ENCODE data around the gene LRRTM2. TPM values are rescaled to one million over a fixed set of nuclear protein-coding genes. Genes with fewer than 3 reads are reported as not detected.
"Not testable (repeated sequence)": the region's sequence is repeated elsewhere in the genome, so short reads cannot be mapped to it uniquely, and the experiment has no call there.

Gene LRRTM2, protein sequence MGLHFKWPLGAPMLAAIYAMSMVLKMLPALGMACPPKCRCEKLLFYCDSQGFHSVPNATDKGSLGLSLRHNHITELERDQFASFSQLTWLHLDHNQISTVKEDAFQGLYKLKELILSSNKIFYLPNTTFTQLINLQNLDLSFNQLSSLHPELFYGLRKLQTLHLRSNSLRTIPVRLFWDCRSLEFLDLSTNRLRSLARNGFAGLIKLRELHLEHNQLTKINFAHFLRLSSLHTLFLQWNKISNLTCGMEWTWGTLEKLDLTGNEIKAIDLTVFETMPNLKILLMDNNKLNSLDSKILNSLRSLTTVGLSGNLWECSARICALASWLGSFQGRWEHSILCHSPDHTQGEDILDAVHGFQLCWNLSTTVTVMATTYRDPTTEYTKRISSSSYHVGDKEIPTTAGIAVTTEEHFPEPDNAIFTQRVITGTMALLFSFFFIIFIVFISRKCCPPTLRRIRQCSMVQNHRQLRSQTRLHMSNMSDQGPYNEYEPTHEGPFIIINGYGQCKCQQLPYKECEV
- total RNA-seq, result under 1 TPM in 1 of 2 donors, not detected in 1; 0.08 TPM
- polyA plus RNA-seq, result under 1 TPM; 0.24 to 0.71 TPM

DNA sequence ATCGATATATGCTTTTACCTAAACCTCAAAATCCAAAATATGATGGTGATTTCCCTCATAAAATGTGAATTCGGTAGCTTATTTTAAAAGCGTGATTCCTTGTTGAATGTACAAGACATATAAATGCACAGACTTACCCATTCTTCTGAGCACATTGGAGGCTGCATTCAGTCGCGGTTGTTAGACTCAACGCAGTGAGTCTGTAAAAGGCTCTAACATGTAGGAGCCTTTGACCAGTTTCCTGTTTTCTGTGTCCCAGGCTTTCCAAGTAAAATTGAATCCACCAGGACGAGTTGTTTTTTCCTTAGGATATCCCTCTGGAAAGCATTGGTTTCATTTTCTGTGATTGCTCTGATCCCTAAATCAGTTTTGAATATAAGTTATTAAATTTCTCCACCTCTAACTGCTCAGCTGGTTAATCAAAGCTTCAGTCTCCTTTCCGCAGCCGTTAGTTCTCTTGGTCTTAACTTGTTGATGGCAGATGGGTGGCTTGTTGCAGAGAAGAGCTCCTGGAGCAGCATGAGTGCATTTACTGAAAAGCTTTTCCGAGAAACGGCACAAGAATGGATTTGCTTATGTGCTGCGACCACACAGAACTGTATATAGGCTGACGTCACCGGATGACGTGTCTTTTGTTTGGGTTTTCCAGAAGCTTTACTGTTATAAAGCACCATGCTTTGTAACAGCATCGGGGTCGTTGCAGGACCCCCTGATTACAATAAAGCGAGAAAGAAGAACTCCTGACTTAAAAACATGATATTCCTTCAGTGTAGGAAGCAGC, at the start of gene LRRTM2:
Gene LRRTM2, minus strand, starts transcription at position 565 of the 781 bp plus-strand sequence. Its CDS starts 424 bp downstream, at position 141.
- Histone ChIP-seq H3K9ac (ENCODE audit: low read depth in 1 of 2, low read length in 2 of 2) (no peak within 1 kb of the TSS), H3K9me3 (ENCODE audit: control insufficient read depth in 4 of 4, low read length in 3 of 4) (no peaks in the 10 kb centered on the region), H3K4me1 (ENCODE audit: control insufficient read depth in 4 of 4, insufficient read depth in 4 of 4, low read length in 3 of 4) (peaks cover 0 to 6% (median 1%) of the 10 kb centered on the region in 4 donors), H3K4me3 (ENCODE audit: low read depth in 1 of 3, low read length in 3 of 3) (no peak within 1 kb of the TSS), H3K27ac (ENCODE audit: low read depth in 1 of 2, low read length in 2 of 2) (no peak within 1 kb of the TSS), H3K27me3 (ENCODE audit: control insufficient read depth in 4 of 4, insufficient read depth in 4 of 4, low read length in 3 of 4) (no peaks in the 10 kb centered on the region), H3K36me3 (ENCODE audit: control insufficient read depth in 4 of 4, insufficient read depth in 3 of 4, low read depth in 1 of 4, low read length in 3 of 4) (peaks cover 0 to 2% (median 0%) of the 10 kb centered on the region in 4 donors)
- 88% methylated on average over 18 of the region's 18 CpGs for WGBS
- DNase-seq (ENCODE audit: low spot score), result no peak
- TF ChIP-seq TAF1 (conservative IDR thresholded peaks at IDR 0.05), result no peak
- TF ChIP-seq HNF4G (IDR thresholded peaks at IDR 0.05), result no peak

DNA sequence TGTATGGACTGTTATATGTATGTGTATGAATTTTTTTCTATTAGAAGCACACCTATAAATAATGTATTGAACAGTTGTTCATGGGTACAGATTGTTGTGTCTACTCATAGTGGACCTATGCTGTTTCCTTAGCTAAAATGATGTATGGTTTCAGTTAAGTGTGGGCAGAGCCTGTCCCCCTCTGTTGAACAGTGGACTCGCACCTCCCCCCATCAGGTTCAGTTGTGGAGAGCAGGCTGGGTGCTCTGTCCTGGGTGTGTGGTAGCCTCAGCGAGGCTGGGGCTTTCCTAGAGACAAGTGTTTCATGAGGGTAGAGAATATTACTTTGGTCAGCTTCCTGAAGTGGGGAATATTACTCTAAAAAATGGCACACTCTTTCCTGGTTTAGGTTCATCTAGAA, 47.4 kb upstream of the LRRTM2 start:
- Histone ChIP-seq H3K4me1 (ENCODE audit: control insufficient read depth in 4 of 4, insufficient read depth in 4 of 4, low read length in 3 of 4) (peaks cover 0 to 4% (median under 1%) of the 10 kb centered on the region in 4 donors), H3K27ac (ENCODE audit: low read depth in 1 of 2, low read length in 2 of 2) (no peak overlapping the region), H3K4me3 (ENCODE audit: low read depth in 1 of 3, low read length in 3 of 3) (no peak overlapping the region), H3K9me3 (ENCODE audit: control insufficient read depth in 4 of 4, low read length in 3 of 4) (no peaks in the 10 kb centered on the region), H3K27me3 (ENCODE audit: control insufficient read depth in 4 of 4, insufficient read depth in 4 of 4, low read length in 3 of 4) (no peaks in the 10 kb centered on the region), H3K36me3 (ENCODE audit: control insufficient read depth in 4 of 4, insufficient read depth in 3 of 4, low read depth in 1 of 4, low read length in 3 of 4) (peaks cover 10 to 33% (median 17%) of the 10 kb centered on the region in 4 donors), H3K9ac (ENCODE audit: low read depth in 1 of 2, low read length in 2 of 2) (no peak overlapping the region)
- no peak for DNase-seq (ENCODE audit: low spot score)
- WGBS, result 98% methylated on average over 2 of the region's 2 CpGs
- TF ChIP-seq FOXA2 (IDR thresholded peaks at IDR 0.05) (no peak), HNF4G (IDR thresholded peaks at IDR 0.05) (no peak), JUND (IDR thresholded peaks at IDR 0.05) (no peak)

DNA sequence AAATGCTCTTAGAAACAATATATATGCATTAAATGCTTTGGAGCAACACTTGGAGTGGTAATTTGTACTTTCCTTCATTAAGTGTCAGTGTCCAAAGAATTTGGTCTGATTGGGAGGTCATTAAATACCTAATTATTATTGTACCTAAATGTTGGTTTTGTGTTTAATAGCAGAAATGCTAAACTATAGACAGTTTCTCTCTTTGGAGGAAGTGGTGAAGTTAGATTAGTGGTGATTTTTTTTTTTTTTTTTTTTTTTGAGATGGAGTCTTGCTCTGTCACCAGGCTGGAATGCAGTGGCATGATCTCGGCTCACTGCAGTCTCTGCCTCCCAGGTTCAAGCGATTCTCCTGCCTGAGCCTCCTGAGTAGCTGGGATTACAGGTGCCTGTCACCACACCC, 46.2 kb upstream of the LRRTM2 start:
- not testable (repeated sequence) for H3K4me3 ChIP-seq (ENCODE audit: low read depth in 1 of 3, low read length in 3 of 3); DNase-seq (ENCODE audit: low spot score); H3K9me3 ChIP-seq (ENCODE audit: control insufficient read depth in 4 of 4, low read length in 3 of 4); H3K4me1 ChIP-seq (ENCODE audit: control insufficient read depth in 4 of 4, insufficient read depth in 4 of 4, low read length in 3 of 4); H3K9ac ChIP-seq (ENCODE audit: low read depth in 1 of 2, low read length in 2 of 2); H3K27ac ChIP-seq (ENCODE audit: low read depth in 1 of 2, low read length in 2 of 2); H3K27me3 ChIP-seq (ENCODE audit: control insufficient read depth in 4 of 4, insufficient read depth in 4 of 4, low read length in 3 of 4)
- peaks cover 8 to 27% (median 17%) of the 10 kb centered on the region in 4 donors for H3K36me3 ChIP-seq (ENCODE audit: control insufficient read depth in 4 of 4, insufficient read depth in 3 of 4, low read depth in 1 of 4, low read length in 3 of 4)
- WGBS, result 95% methylated on average over 2 of the region's 2 CpGs

DNA sequence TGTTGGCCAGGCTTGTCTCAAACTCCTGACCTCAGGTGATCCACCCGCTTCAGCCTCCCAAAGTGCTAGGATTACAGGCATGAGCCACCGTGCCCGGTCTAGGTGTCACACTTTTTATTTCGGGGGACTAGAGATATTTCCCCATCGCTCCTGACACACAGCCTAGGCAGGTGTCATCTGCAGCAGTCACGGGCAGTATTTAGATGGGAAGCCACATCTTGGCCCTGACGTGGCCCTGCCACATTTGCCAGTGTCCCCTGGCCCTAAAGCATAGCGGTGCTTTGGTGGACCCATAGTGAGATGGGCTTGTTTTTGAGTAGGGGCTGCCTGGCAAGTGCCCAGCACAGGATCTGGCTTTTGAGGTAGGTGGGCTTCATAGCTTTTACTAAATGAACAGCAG, 45.0 kb upstream of the LRRTM2 start:
- Histone ChIP-seq H3K4me3 (ENCODE audit: low read depth in 1 of 3, low read length in 3 of 3) (no peak overlapping the region), H3K9me3 (ENCODE audit: control insufficient read depth in 4 of 4, low read length in 3 of 4) (no peaks in the 10 kb centered on the region), H3K9ac (ENCODE audit: low read depth in 1 of 2, low read length in 2 of 2) (no peak overlapping the region), H3K27me3 (ENCODE audit: control insufficient read depth in 4 of 4, insufficient read depth in 4 of 4, low read length in 3 of 4) (no peaks in the 10 kb centered on the region), H3K36me3 (ENCODE audit: control insufficient read depth in 4 of 4, insufficient read depth in 3 of 4, low read depth in 1 of 4, low read length in 3 of 4) (peaks cover 3 to 15% (median 9%) of the 10 kb centered on the region in 4 donors), H3K27ac (ENCODE audit: low read depth in 1 of 2, low read length in 2 of 2) (no peak overlapping the region), H3K4me1 (ENCODE audit: control insufficient read depth in 4 of 4, insufficient read depth in 4 of 4, low read length in 3 of 4) (no peaks in the 10 kb centered on the region)
- TF ChIP-seq, protein P1, sequence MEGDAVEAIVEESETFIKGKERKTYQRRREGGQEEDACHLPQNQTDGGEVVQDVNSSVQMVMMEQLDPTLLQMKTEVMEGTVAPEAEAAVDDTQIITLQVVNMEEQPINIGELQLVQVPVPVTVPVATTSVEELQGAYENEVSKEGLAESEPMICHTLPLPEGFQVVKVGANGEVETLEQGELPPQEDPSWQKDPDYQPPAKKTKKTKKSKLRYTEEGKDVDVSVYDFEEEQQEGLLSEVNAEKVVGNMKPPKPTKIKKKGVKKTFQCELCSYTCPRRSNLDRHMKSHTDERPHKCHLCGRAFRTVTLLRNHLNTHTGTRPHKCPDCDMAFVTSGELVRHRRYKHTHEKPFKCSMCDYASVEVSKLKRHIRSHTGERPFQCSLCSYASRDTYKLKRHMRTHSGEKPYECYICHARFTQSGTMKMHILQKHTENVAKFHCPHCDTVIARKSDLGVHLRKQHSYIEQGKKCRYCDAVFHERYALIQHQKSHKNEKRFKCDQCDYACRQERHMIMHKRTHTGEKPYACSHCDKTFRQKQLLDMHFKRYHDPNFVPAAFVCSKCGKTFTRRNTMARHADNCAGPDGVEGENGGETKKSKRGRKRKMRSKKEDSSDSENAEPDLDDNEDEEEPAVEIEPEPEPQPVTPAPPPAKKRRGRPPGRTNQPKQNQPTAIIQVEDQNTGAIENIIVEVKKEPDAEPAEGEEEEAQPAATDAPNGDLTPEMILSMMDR (IDR thresholded peaks at IDR 0.05; ENCODE audit: low read depth, low read length, missing input control), result no peak
- TF ChIP-seq FOXA2 (IDR thresholded peaks at IDR 0.05), result no peak
- DNase-seq (ENCODE audit: low spot score), result no peak
- 97% methylated on average over 8 of the region's 8 CpGs for WGBS

Data from liver (tissue), 9 donors.